HCT116 (cell line): Measurements from ENCODE around the gene SSTR5. TPM values are rescaled to one million over a fixed set of nuclear protein-coding genes. Genes with fewer than 3 reads are reported as not detected.

Experiments used
- ATAC-seq: fragments of 200-7000 bp; cut with Tn5 transposase; 2 replicates; pipeline ENCODE4 v1.9.1; 2020; ENCODE audit warnings: mild to moderate bottlenecking, moderate library complexity
- BruUV-seq: library from RNA; stranded (reverse); fragments of 400-500 nt; replicated peaks from 2 replicates; lab custom pipeline; 2021; lab: Mats Ljungman, UMichigan
- CTCF ChIA-PET: fragments of 300-600 bp; sonication (Branson Sonifier 250); formaldehyde crosslinking; loops from one replicate; lab custom pipeline; 2021; ENCODE audit warnings: antibody characterized with exemption; lab: Charles Lee
- POLR2A ChIA-PET: fragments of 300-600, 350-600 bp; sonication (Branson Sonifier 250); formaldehyde crosslinking; loops from one replicate; lab custom pipeline; 2021; ENCODE audit warnings: antibody characterized with exemption; lab: Charles Lee
- RAD21 ChIA-PET, 2 experiments: fragments of 300-600 bp; sonication (Branson Sonifier 250); formaldehyde crosslinking; loops; one replicate each; lab custom pipeline; 2023; ENCODE audit warnings: low total read pairs in 2 of 2; ENCODE audit not compliant: uncharacterized antibody in 2 of 2, unreplicated experiment in 2 of 2, low non-redundant PET in 1 of 2; lab: Charles Lee
- DNase-seq: peaks from one replicate; pipeline ENCODE4 v3.0.0-alpha.2; 2010; ENCODE audit warnings: low read depth, low spot score
- H2AFZ ChIP-seq: fragments of 200-600 bp; shearing (Covaris generic), sonication (generic); 2 replicates; pipeline ENCODE4 v1.6.1; 2017; ENCODE audit warnings: low read depth, mixed run types, mixed read lengths, antibody characterized with exemption, low read length; ENCODE audit not compliant: poor library complexity, severe bottlenecking
- H3K27ac ChIP-seq: 2 replicates; pipeline ENCODE4 v1.5.1; 2012; ENCODE audit warnings: low read depth, low read length
- H3K27me3 ChIP-seq: fragments of 200-600 bp; sonication (generic); 2 replicates; pipeline ENCODE4 v1.6.1; 2016; ENCODE audit warnings: mixed run types, low read length, mixed read lengths; ENCODE audit not compliant: insufficient read depth
- H3K36me3 ChIP-seq, 2 experiments: fragments of 200-500 bp in 1 of 2; fragments of 200-600 bp in 1 of 2; sonication (Bioruptor generic) in 1 of 2; sonication (generic) in 1 of 2; 2 replicates each; pipeline versions ENCODE4 v1.5.1 to v1.6.1; 2014 to 2016; ENCODE audit warnings: low read length in 2 of 2, inconsistent platforms in 1 of 2, mixed read lengths in 1 of 2, mixed run types in 1 of 2; ENCODE audit not compliant: insufficient read depth in 2 of 2, control insufficient read depth in 1 of 2
- H3K4me1 ChIP-seq, 2 experiments: fragments of 200-600 bp in 1 of 2; sonication (generic) in 1 of 2; 2 replicates each; pipeline versions ENCODE4 v1.5.1 to v1.6.1; 2012 to 2017; ENCODE audit warnings: low read length in 2 of 2, inconsistent platforms in 1 of 2, mild to moderate bottlenecking in 1 of 2, mixed read lengths in 1 of 2, mixed run types in 1 of 2, moderate library complexity in 1 of 2; ENCODE audit not compliant: insufficient read depth in 2 of 2, control insufficient read depth in 1 of 2
- H3K4me2 ChIP-seq: fragments of 200-600 bp; sonication (generic); 2 replicates; pipeline ENCODE4 v1.6.1; 2017; ENCODE audit warnings: mixed run types, low read length, mixed read lengths
- H3K4me3 ChIP-seq, 2 experiments: fragments of 200-600 bp in 1 of 2; sonication (generic) in 1 of 2; replicated peaks in 1 of 2; 2 replicates each; pipeline ENCODE4 v1.5.1; 2011 to 2016; ENCODE audit warnings: low read length in 2 of 2, control low read depth in 1 of 2, low read depth in 1 of 2, mild to moderate bottlenecking in 1 of 2, mixed read lengths in 1 of 2, mixed run types in 1 of 2
- H3K79me2 ChIP-seq: fragments of 200-600 bp; sonication (generic); 2 replicates; pipeline ENCODE4 v1.6.1; 2017; ENCODE audit warnings: mild to moderate bottlenecking, mixed run types, low read length, moderate library complexity, mixed read lengths; ENCODE audit not compliant: insufficient read depth
- H3K9ac ChIP-seq: fragments of 200-600 bp; sonication (generic); 2 replicates; pipeline ENCODE4 v1.6.1; 2016; ENCODE audit warnings: low read length, mixed read lengths
- H3K9me2 ChIP-seq: fragments of 200-600 bp; sonication (generic), shearing (Covaris generic); 2 replicates; pipeline ENCODE4 v1.6.1; 2017; ENCODE audit warnings: mixed run types, mild to moderate bottlenecking, moderate library complexity; ENCODE audit not compliant: insufficient read depth
- H3K9me3 ChIP-seq, 2 experiments: fragments of 200-500 bp in 1 of 2; fragments of 200-600 bp in 1 of 2; sonication (Bioruptor generic) in 1 of 2; sonication (generic) in 1 of 2; 2 replicates each; pipeline ENCODE4 v1.6.1; 2014 to 2017; ENCODE audit warnings: low read length in 2 of 2, mixed read lengths in 2 of 2, inconsistent platforms in 1 of 2, low read depth in 1 of 2, mild to moderate bottlenecking in 1 of 2, mixed run types in 1 of 2, moderate library complexity in 1 of 2; ENCODE audit not compliant: control insufficient read depth in 1 of 2, insufficient read depth in 1 of 2
- H4K20me1 ChIP-seq: fragments of 200-600 bp; sonication (generic), shearing (Covaris generic); 2 replicates; pipeline ENCODE4 v1.6.1; 2017; ENCODE audit warnings: mixed run types, mild to moderate bottlenecking, moderate library complexity; ENCODE audit not compliant: insufficient read depth
- CBX3 ChIP-seq: IDR thresholded peaks from 2 replicates; pipeline ENCODE4 v1.6.1; 2012; ENCODE audit warnings: low read depth
- CEBPB ChIP-seq: IDR thresholded peaks from 2 replicates; pipeline ENCODE4 v1.6.1; 2012; ENCODE audit warnings: low read depth
- EZH2 ChIP-seq: fragments of 200-600 bp; sonication (generic); IDR thresholded peaks from 2 replicates; pipeline ENCODE4 v1.6.1; 2017; ENCODE audit warnings: antibody characterized with exemption, mixed run types
- EZH2phosphoT487 ChIP-seq: fragments of 200-600 bp; IDR thresholded peaks from 2 replicates; pipeline ENCODE4 v1.6.1; 2018; ENCODE audit warnings: antibody characterized with exemption, borderline replicate concordance
- MAX ChIP-seq: IDR thresholded peaks from 2 replicates; pipeline ENCODE4 v1.6.1; 2012
- POLR2A ChIP-seq: IDR thresholded peaks from 2 replicates; pipeline ENCODE4 v1.7.0; 2011; ENCODE audit warnings: borderline replicate concordance; ENCODE audit not compliant: insufficient read depth, insufficient read length; ENCODE audit errors: extremely low read depth
- POLR2AphosphoS5 ChIP-seq: IDR thresholded peaks from 2 replicates; pipeline ENCODE4 v1.6.1; 2011; ENCODE audit warnings: mild to moderate bottlenecking, low read depth, low read length, moderate library complexity
- RAD21 ChIP-seq: IDR thresholded peaks from 2 replicates; pipeline ENCODE4 v1.6.1; 2012; ENCODE audit warnings: low read depth, mild to moderate bottlenecking
- SIN3A ChIP-seq: IDR thresholded peaks from 2 replicates; pipeline ENCODE4 v1.6.1; 2012; ENCODE audit warnings: low read depth
- SP1 ChIP-seq: IDR thresholded peaks from 2 replicates; pipeline ENCODE4 v1.6.1; 2012; ENCODE audit warnings: low read depth
- YY1 ChIP-seq: IDR thresholded peaks from 2 replicates; pipeline ENCODE4 v1.6.1; 2011; ENCODE audit warnings: low read length, low read depth, moderate library complexity, mild to moderate bottlenecking; ENCODE audit not compliant: insufficient replicate concordance; ENCODE audit errors: extremely low read depth
- ZFX ChIP-seq: fragments of 450-650 bp; IDR thresholded peaks from 2 replicates; pipeline ENCODE4 v1.6.1; 2017
- ZNF274 ChIP-seq: fragments of 200-500 bp; sonication (Bioruptor generic); IDR thresholded peaks from 2 replicates; pipeline ENCODE4 v1.6.1; 2014; ENCODE audit warnings: mild to moderate bottlenecking, low read depth, low read length, inconsistent platforms
- intact Hi-C: fragments of 100-400 bp; cut with micrococcal nuclease; formaldehyde crosslinking; loops from 2 replicates; pipeline ENCODE4 v1.10.0; 2022
- total RNA-seq: library from RNA; stranded (reverse); gene quantifications from one replicate; pipeline ENCODE4 v1.2.1, GENCODE V29; 2021; ENCODE audit not compliant: unreplicated experiment
- TF ChIP-seq, protein P1 (sequence below): IDR thresholded peaks from 2 replicates; pipeline ENCODE4 v1.6.1; 2012; ENCODE audit warnings: low read depth
- TF ChIP-seq, protein P2 (sequence below): IDR thresholded peaks from 2 replicates; pipeline ENCODE4 v1.6.1; 2012

SSTR5 gene
- total RNA-seq, 1 experiment from 2014 or later, result 7.2 TPM

DNA sequence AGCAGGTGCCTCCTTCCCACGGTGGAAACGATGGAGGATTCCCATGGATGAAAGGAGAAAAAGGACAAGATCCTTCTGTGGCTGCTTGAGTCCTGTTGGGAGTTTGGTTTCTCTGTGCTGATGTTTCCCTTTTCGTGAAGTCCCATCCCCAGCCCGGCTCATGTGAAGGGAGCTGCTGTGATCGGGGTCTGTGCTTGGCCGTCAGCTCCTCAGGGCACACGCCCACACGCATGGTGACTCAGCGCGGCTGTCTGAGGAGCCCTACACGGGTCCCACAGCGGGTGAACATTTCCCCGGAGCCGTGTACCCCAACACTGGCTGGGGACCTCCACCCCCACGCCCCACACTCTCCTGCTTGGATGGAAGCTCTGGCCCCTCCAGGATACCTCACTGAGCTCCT, 44.5 kb upstream of the SSTR5 start:
- CTCF ChIA-PET, result no interaction called here

GRCh38 chr16:1028524-1029258, 43.9 kb upstream of the SSTR5 start:
- ATAC-seq, result no peak
- ChIA-PET POLR2A (no interaction called here), RAD21 (no interaction called here), CTCF (no interaction called here)
- H3K9me2 ChIP-seq, result no peaks in the 10 kb centered on the region
- peaks cover 11% of the 10 kb centered on the region for H3K27me3 ChIP-seq
- intact Hi-C loops, result no loop called here
- H3K36me3 ChIP-seq, result no peaks in the 10 kb centered on the region
- peak overlapping the region; percentile 12; the same call in 1 of the 2 replicates for H3K4me2 ChIP-seq
- BruUV-seq, result no TSS peak
- no peaks in the 10 kb centered on the region for H3K79me2 ChIP-seq
- H3K27ac ChIP-seq, result no peak overlapping the region
- no peaks in the 10 kb centered on the region for H4K20me1 ChIP-seq
- no peak overlapping the region for H3K9ac ChIP-seq
- H2AFZ ChIP-seq, result no peak overlapping the region
- H3K4me3 ChIP-seq, result no peak overlapping the region
- DNase-seq, result no peak
- no peaks in the 10 kb centered on the region for H3K4me1 ChIP-seq
- peaks cover 0 to 8% of the 10 kb centered on the region in 2 experiments; a peak in 1 of 4 replicates for H3K9me3 ChIP-seq
- no peak for TF ChIP-seq ZFX
- TF ChIP-seq, protein P1, sequence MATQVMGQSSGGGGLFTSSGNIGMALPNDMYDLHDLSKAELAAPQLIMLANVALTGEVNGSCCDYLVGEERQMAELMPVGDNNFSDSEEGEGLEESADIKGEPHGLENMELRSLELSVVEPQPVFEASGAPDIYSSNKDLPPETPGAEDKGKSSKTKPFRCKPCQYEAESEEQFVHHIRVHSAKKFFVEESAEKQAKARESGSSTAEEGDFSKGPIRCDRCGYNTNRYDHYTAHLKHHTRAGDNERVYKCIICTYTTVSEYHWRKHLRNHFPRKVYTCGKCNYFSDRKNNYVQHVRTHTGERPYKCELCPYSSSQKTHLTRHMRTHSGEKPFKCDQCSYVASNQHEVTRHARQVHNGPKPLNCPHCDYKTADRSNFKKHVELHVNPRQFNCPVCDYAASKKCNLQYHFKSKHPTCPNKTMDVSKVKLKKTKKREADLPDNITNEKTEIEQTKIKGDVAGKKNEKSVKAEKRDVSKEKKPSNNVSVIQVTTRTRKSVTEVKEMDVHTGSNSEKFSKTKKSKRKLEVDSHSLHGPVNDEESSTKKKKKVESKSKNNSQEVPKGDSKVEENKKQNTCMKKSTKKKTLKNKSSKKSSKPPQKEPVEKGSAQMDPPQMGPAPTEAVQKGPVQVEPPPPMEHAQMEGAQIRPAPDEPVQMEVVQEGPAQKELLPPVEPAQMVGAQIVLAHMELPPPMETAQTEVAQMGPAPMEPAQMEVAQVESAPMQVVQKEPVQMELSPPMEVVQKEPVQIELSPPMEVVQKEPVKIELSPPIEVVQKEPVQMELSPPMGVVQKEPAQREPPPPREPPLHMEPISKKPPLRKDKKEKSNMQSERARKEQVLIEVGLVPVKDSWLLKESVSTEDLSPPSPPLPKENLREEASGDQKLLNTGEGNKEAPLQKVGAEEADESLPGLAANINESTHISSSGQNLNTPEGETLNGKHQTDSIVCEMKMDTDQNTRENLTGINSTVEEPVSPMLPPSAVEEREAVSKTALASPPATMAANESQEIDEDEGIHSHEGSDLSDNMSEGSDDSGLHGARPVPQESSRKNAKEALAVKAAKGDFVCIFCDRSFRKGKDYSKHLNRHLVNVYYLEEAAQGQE, result no peak
- TF ChIP-seq YY1, result no peak
- no peak for TF ChIP-seq EZH2phosphoT487
- no peak for TF ChIP-seq SP1
- no peak for TF ChIP-seq RAD21
- no peak for TF ChIP-seq POLR2A
- TF ChIP-seq SIN3A, result no peak
- TF ChIP-seq ZNF274, result no peak
- no peak for TF ChIP-seq CBX3
- no peak for TF ChIP-seq EZH2
- TF ChIP-seq CEBPB, result no peak

More for the DNA sequence above, 44.5 kb upstream of the SSTR5 start:
- H3K4me3 ChIP-seq, result no peak overlapping the region
- TF ChIP-seq, protein P2, sequence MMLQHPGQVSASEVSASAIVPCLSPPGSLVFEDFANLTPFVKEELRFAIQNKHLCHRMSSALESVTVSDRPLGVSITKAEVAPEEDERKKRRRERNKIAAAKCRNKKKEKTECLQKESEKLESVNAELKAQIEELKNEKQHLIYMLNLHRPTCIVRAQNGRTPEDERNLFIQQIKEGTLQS, result no peak
- TF ChIP-seq RAD21, result no peak
- TF ChIP-seq MAX, result no peak
- no peak for TF ChIP-seq POLR2AphosphoS5
- ChIA-PET RAD21 (no interaction called here), POLR2A (no interaction called here)
- peaks cover 0 to 1% of the 10 kb centered on the region in 2 experiments; a peak in 1 of 4 replicates for H3K9me3 ChIP-seq
- no peaks in the 10 kb centered on the region for H3K36me3 ChIP-seq
- DNase-seq (no peak), ATAC-seq (no peak)
- H3K27ac ChIP-seq, result no peak overlapping the region
- H3K4me2 ChIP-seq, result peak overlapping the region; percentile 12; the same call in 1 of the 2 replicates
- H3K9ac ChIP-seq, result no peak overlapping the region
- no peaks in the 10 kb centered on the region for H3K79me2 ChIP-seq
- H3K9me2 ChIP-seq, result no peaks in the 10 kb centered on the region
- intact Hi-C loops, result no loop called here
- no peak overlapping the region for H2AFZ ChIP-seq
- no peaks in the 10 kb centered on the region for H4K20me1 ChIP-seq
- BruUV-seq, result no TSS peak
- no peaks in the 10 kb centered on the region for H3K4me1 ChIP-seq
- peaks cover 11% of the 10 kb centered on the region for H3K27me3 ChIP-seq
